ENCODE measurements around the gene PTGIR.
A peak's percentile ranks its signal among the peaks of the same experiment; 100 is the strongest.

PTGIR gene

GRCh38 chr19:46580247-46580646, 44.6 kb downstream of the PTGIR start:
- no peak for ATAC-seq
- no peaks in the 10 kb centered on the region for H3K9me3 Mint-ChIP-seq
- H3K36me3 Mint-ChIP-seq (ENCODE audit: low read depth) = peaks cover 2% of the 10 kb centered on the region
- no peak for DNase-seq
- peaks cover 20% of the 10 kb centered on the region for H3K4me1 Mint-ChIP-seq
- H3K4me3 Mint-ChIP-seq = no peak overlapping the region
- H3K27ac Mint-ChIP-seq = no peak overlapping the region
- H3K27me3 Mint-ChIP-seq = no peaks in the 10 kb centered on the region

GRCh38 chr19:46579361-46579879, 45.5 kb downstream of the PTGIR start:
- no peaks in the 10 kb centered on the region for H3K27me3 Mint-ChIP-seq
- H3K36me3 Mint-ChIP-seq (ENCODE audit: low read depth) = peaks cover 2% of the 10 kb centered on the region
- ATAC-seq = peak; percentile 43
- peaks cover 24% of the 10 kb centered on the region for H3K4me1 Mint-ChIP-seq
- no peak overlapping the region for H3K4me3 Mint-ChIP-seq
- peak; percentile 74 for DNase-seq
- no peaks in the 10 kb centered on the region for H3K9me3 Mint-ChIP-seq
- peak overlapping the region; percentile 35 for H3K27ac Mint-ChIP-seq

GRCh38 chr19:46578450-46578849, 46.4 kb downstream of the PTGIR start:
- Mint-ChIP-seq H3K4me3 (no peak overlapping the region), H3K4me1 (peaks cover 30% of the 10 kb centered on the region), H3K9me3 (no peaks in the 10 kb centered on the region), H3K36me3 (ENCODE audit: low read depth) (peaks cover 2% of the 10 kb centered on the region), H3K27ac (no peak overlapping the region), H3K27me3 (no peaks in the 10 kb centered on the region)
- DNase-seq (no peak), ATAC-seq (no peak)

- H3K36me3 Mint-ChIP-seq (ENCODE audit: low read depth) = peaks cover 2% of the 10 kb centered on the region
- peak; percentile 59 for ATAC-seq
- no peaks in the 10 kb centered on the region for H3K9me3 Mint-ChIP-seq
- H3K4me1 Mint-ChIP-seq = peaks cover 28% of the 10 kb centered on the region
- H3K27me3 Mint-ChIP-seq = no peaks in the 10 kb centered on the region
- DNase-seq = peak; percentile 31
- H3K27ac Mint-ChIP-seq = no peak overlapping the region
- H3K4me3 Mint-ChIP-seq = no peak overlapping the region
These were observed 50.4 kb downstream of the PTGIR start for GRCh38 chr19:46574533-46574932.

- Mint-ChIP-seq H3K9me3 (no peaks in the 10 kb centered on the region), H3K4me1 (peaks cover 22% of the 10 kb centered on the region), H3K27ac (no peak overlapping the region), H3K4me3 (no peak overlapping the region), H3K27me3 (no peaks in the 10 kb centered on the region), H3K36me3 (ENCODE audit: low read depth) (peaks cover 2% of the 10 kb centered on the region)
- no peak for ATAC-seq
- no peak for DNase-seq
These were observed 51.0 kb downstream of the PTGIR start for GRCh38 chr19:46573679-46574498.

- no peak for ATAC-seq
- Mint-ChIP-seq H3K4me3 (no peak overlapping the region), H3K36me3 (ENCODE audit: low read depth) (peaks cover 2% of the 10 kb centered on the region), H3K4me1 (peaks cover 14% of the 10 kb centered on the region), H3K27me3 (no peaks in the 10 kb centered on the region), H3K27ac (no peak overlapping the region), H3K9me3 (no peaks in the 10 kb centered on the region)
- DNase-seq = no peak
These were observed 53.4 kb downstream of the PTGIR start for GRCh38 chr19:46571495-46571894.

All from activated naive CD8-positive, alpha-beta T cell treated with anti-CD3 and anti-CD28 coated beads, Interleukin-2, amount 50 U/mL, for 24 hours (primary cell).